Glutamatergic neuron (in vitro differentiated cells): ENCODE results near the gene ICA1. TPM values are rescaled to one million over a fixed set of nuclear protein-coding genes. Genes with fewer than 3 reads are reported as not detected.

Source experiments
- DNase-seq: peaks from one replicate; pipeline ENCODE4 v3.0.0; 2022
- H3K27ac Mint-ChIP-seq: one replicate; pipeline ENCODE4 v1.8.0; 2020; ENCODE audit warnings: mild to moderate bottlenecking, mixed read lengths, inconsistent platforms; ENCODE audit not compliant: unreplicated experiment
- H3K27me3 Mint-ChIP-seq: one replicate; pipeline ENCODE4 v1.8.0; 2020; ENCODE audit warnings: mild to moderate bottlenecking, moderate library complexity, mixed read lengths, inconsistent platforms; ENCODE audit not compliant: unreplicated experiment
- H3K36me3 Mint-ChIP-seq: one replicate; pipeline ENCODE4 v1.8.0; 2020; ENCODE audit warnings: mild to moderate bottlenecking, mixed read lengths, inconsistent platforms; ENCODE audit not compliant: unreplicated experiment
- H3K4me1 Mint-ChIP-seq: one replicate; pipeline ENCODE4 v1.8.0; 2020; ENCODE audit warnings: mild to moderate bottlenecking, low read depth, mixed read lengths, inconsistent platforms; ENCODE audit not compliant: unreplicated experiment
- H3K4me3 Mint-ChIP-seq: one replicate; pipeline ENCODE4 v1.8.0; 2020; ENCODE audit warnings: mild to moderate bottlenecking, mixed read lengths, inconsistent platforms; ENCODE audit not compliant: unreplicated experiment
- H3K9me3 Mint-ChIP-seq: one replicate; pipeline ENCODE4 v1.8.0; 2020; ENCODE audit warnings: mild to moderate bottlenecking, moderate library complexity, mixed read lengths, inconsistent platforms; ENCODE audit not compliant: unreplicated experiment
- total RNA-seq: library from RNA; stranded (reverse); fragmentation: NEBNext Ultra II Directional; extraction: Animal tissue kit (Norgen Biotek cat#: 25700); gene quantifications from one replicate; pipeline ENCODE4 v1.2.1, GENCODE V29; 2021; ENCODE audit not compliant: unreplicated experiment
- TF ChIP-seq, protein P1 (sequence below): fragments of 200-600 bp; sonication (generic); IDR thresholded peaks from one replicate; pipeline ENCODE4 v1.5.0; 2021; ENCODE audit not compliant: partially characterized antibody, unreplicated experiment

Gene ICA1
- total RNA-seq, 1 donor from 2014 or later, result 9.8 TPM

DNA sequence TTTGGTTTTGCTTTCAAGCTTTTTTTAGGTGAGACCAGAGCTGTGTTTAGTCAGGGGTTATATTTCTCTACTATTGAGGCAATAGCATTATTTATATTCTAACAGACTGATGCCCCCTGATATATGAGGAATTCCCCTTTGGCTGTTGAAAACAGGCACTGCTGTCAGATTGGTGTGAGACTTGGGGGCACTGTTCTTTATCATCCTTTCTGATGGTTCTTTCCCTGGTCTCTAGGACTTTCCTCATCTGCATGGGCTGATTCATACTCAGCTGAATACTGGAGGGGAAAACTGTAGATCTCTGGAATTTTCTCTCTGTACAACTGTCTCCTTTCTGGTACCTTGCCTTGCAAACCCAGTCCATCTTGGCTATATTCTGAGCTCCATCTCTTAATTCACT, 10.0 kb upstream of the ICA1 start:
- H3K36me3 Mint-ChIP-seq, result no peaks in the 10 kb centered on the region
- H3K27ac Mint-ChIP-seq, result no peak overlapping the region
- H3K9me3 Mint-ChIP-seq, result no peaks in the 10 kb centered on the region
- no peak overlapping the region for H3K4me3 Mint-ChIP-seq
- no peaks in the 10 kb centered on the region for H3K4me1 Mint-ChIP-seq
- TF ChIP-seq, protein P1, sequence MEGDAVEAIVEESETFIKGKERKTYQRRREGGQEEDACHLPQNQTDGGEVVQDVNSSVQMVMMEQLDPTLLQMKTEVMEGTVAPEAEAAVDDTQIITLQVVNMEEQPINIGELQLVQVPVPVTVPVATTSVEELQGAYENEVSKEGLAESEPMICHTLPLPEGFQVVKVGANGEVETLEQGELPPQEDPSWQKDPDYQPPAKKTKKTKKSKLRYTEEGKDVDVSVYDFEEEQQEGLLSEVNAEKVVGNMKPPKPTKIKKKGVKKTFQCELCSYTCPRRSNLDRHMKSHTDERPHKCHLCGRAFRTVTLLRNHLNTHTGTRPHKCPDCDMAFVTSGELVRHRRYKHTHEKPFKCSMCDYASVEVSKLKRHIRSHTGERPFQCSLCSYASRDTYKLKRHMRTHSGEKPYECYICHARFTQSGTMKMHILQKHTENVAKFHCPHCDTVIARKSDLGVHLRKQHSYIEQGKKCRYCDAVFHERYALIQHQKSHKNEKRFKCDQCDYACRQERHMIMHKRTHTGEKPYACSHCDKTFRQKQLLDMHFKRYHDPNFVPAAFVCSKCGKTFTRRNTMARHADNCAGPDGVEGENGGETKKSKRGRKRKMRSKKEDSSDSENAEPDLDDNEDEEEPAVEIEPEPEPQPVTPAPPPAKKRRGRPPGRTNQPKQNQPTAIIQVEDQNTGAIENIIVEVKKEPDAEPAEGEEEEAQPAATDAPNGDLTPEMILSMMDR, result no peak
- DNase-seq, result no peak
- no peaks in the 10 kb centered on the region for H3K27me3 Mint-ChIP-seq

DNA sequence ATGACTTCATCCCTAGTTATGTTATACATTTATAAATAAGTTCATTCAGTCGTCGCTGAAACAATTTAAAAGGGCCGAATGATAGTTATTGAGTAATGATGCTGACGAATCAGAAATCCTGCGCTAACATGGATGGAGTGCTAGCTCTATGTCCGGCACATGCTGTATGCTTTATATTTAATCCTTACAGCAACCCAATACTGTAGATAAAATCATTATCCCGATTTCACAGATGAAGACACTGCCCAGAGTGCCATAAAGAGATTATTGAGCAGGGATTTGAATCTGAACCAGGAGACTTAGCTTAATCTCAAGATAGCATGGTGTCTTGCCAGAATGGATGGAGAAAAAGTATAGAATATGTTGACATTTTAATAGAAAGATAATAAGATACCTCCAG, 1.1 kb upstream of the ICA1 start:
- TF ChIP-seq, protein P1, result no peak
- Mint-ChIP-seq H3K36me3 (no peaks in the 10 kb centered on the region), H3K4me1 (peaks cover 9% of the 10 kb centered on the region), H3K27me3 (peaks cover 4% of the 10 kb centered on the region), H3K27ac (no peak overlapping the region), H3K4me3 (peak overlapping the region; percentile 81), H3K9me3 (peaks cover 2% of the 10 kb centered on the region)
- no peak for DNase-seq

- Mint-ChIP-seq H3K36me3 (no peaks in the 10 kb centered on the region), H3K27me3 (peaks cover 4% of the 10 kb centered on the region), H3K4me3 (peak overlapping the region; percentile 88), H3K4me1 (peaks cover 9% of the 10 kb centered on the region), H3K27ac (peak overlapping the region; percentile 70), H3K9me3 (peaks cover 2% of the 10 kb centered on the region)
- TF ChIP-seq, protein P1, result no peak
- peak; percentile 32 for DNase-seq
These were observed 884 bp downstream of the ICA1 start for GRCh38 chr7:8260871-8261694.

DNA sequence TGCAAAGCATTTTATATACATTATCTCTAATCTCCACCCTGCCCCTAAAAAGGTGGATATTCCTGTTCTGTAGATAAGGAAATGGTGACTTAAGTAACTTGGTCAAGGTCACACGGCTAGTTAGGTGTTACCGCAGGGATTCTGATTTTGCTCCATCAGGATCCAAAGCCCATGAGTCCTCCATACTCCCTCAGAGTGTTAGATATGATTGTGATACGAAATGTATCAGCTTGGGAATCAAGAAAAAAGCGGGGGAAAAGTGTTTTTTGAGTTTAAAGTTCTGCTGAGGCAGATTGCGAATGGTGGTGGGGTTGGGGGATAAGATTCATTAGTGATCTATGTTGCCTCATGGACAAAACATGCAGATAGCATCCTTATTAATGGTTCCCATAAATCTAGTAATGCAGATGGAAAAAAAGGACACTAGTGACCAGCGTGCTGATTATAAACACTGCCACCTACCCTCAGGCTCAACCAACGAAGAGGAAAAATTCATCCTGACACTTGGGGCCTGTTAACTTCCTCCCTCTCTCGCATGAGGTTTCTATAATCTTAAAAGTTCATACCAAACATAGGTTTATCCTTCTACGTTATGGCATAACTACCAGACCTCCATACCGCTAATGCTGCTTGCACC, 2.3 kb downstream of the ICA1 start:
- TF ChIP-seq, protein P1, result no peak
- peaks cover 2% of the 10 kb centered on the region for H3K9me3 Mint-ChIP-seq
- H3K27ac Mint-ChIP-seq, result no peak overlapping the region
- peaks cover 9% of the 10 kb centered on the region for H3K4me1 Mint-ChIP-seq
- peaks cover 4% of the 10 kb centered on the region for H3K27me3 Mint-ChIP-seq
- H3K36me3 Mint-ChIP-seq, result no peaks in the 10 kb centered on the region
- no peak overlapping the region for H3K4me3 Mint-ChIP-seq
- DNase-seq, result no peak

GRCh38 chr7:8258734-8259133, 3.2 kb downstream of the ICA1 start:
- H3K4me1 Mint-ChIP-seq, result peaks cover 9% of the 10 kb centered on the region
- H3K27me3 Mint-ChIP-seq, result peaks cover 4% of the 10 kb centered on the region
- peaks cover 2% of the 10 kb centered on the region for H3K9me3 Mint-ChIP-seq
- no peak for DNase-seq
- H3K36me3 Mint-ChIP-seq, result no peaks in the 10 kb centered on the region
- no peak overlapping the region for H3K4me3 Mint-ChIP-seq
- TF ChIP-seq, protein P1, result no peak
- H3K27ac Mint-ChIP-seq, result no peak overlapping the region
